GM08714 (cell line): ENCODE results near the gene ADRA2C.

Experiments used
- H3K4me3 ChIP-seq: fragments of 200-500 bp; sonication (Bioruptor generic); 2 replicates; pipeline ENCODE4 v1.5.1; 2014; ENCODE audit warnings: mild to moderate bottlenecking, low read length, inconsistent platforms
- ZNF274 ChIP-seq: IDR thresholded peaks from 2 replicates; pipeline ENCODE4 v1.6.1; 2012; ENCODE audit warnings: mild to moderate bottlenecking, low read depth, low read length

The ADRA2C gene

GRCh38 chr4:3727847-3728469 is 38.2 kb upstream of the ADRA2C start:
- TF ChIP-seq ZNF274 = no peak
- no peak overlapping the region for H3K4me3 ChIP-seq

GRCh38 chr4:3729188-3729881 is 36.9 kb upstream of the ADRA2C start:
- TF ChIP-seq ZNF274 = no peak
- no peak overlapping the region for H3K4me3 ChIP-seq

GRCh38 chr4:3729882-3730226 is 36.3 kb upstream of the ADRA2C start:
- TF ChIP-seq ZNF274 = no peak
- H3K4me3 ChIP-seq = no peak overlapping the region

- no peak overlapping the region for H3K4me3 ChIP-seq
- no peak for TF ChIP-seq ZNF274
These were observed 35.6 kb upstream of the ADRA2C start for GRCh38 chr4:3730422-3731190.

- TF ChIP-seq ZNF274 = no peak
- H3K4me3 ChIP-seq = no peak overlapping the region
These were observed 33.8 kb upstream of the ADRA2C start for GRCh38 chr4:3732076-3733028.

GRCh38 chr4:3733195-3733594 is 33.0 kb upstream of the ADRA2C start:
- H3K4me3 ChIP-seq = no peak overlapping the region
- no peak for TF ChIP-seq ZNF274

GRCh38 chr4:3735196-3735595 is 31.0 kb upstream of the ADRA2C start:
- no peak for TF ChIP-seq ZNF274
- H3K4me3 ChIP-seq = no peak overlapping the region

GRCh38 chr4:3736290-3736689 is 29.9 kb upstream of the ADRA2C start:
- no peak overlapping the region for H3K4me3 ChIP-seq
- TF ChIP-seq ZNF274 = no peak

GRCh38 chr4:3736806-3737205 is 29.4 kb upstream of the ADRA2C start:
- no peak overlapping the region for H3K4me3 ChIP-seq
- no peak for TF ChIP-seq ZNF274

GRCh38 chr4:3739577-3739976 is 26.6 kb upstream of the ADRA2C start:
- no peak for TF ChIP-seq ZNF274
- no peak overlapping the region for H3K4me3 ChIP-seq

- no peak for TF ChIP-seq ZNF274
These were observed 25.9 kb upstream of the ADRA2C start for GRCh38 chr4:3740256-3740655.

GRCh38 chr4:3741217-3742011 is 24.8 kb upstream of the ADRA2C start:
- TF ChIP-seq ZNF274 = no peak
- H3K4me3 ChIP-seq = no peak overlapping the region

More at GRCh38 chr4:3740256-3740655, 25.9 kb upstream of the ADRA2C start:
- no peak overlapping the region for H3K4me3 ChIP-seq

- H3K4me3 ChIP-seq = no peak overlapping the region
- no peak for TF ChIP-seq ZNF274
These were observed 23.6 kb upstream of the ADRA2C start for GRCh38 chr4:3742610-3743009.
